GM18858 (cell line): Measurements from ENCODE around the gene SSBP3.

ENCODE experiments used
- ATAC-seq: cut with Tn5 transposase; IDR thresholded peaks from one replicate; pipeline ENCODE4 v1.9.1; 2021; ENCODE audit not compliant: unreplicated experiment

SSBP3 gene

GRCh38 chr1:54410359-54410758 is 4.2 kb upstream of the SSBP3 start:
- ATAC-seq, result no peak

DNA sequence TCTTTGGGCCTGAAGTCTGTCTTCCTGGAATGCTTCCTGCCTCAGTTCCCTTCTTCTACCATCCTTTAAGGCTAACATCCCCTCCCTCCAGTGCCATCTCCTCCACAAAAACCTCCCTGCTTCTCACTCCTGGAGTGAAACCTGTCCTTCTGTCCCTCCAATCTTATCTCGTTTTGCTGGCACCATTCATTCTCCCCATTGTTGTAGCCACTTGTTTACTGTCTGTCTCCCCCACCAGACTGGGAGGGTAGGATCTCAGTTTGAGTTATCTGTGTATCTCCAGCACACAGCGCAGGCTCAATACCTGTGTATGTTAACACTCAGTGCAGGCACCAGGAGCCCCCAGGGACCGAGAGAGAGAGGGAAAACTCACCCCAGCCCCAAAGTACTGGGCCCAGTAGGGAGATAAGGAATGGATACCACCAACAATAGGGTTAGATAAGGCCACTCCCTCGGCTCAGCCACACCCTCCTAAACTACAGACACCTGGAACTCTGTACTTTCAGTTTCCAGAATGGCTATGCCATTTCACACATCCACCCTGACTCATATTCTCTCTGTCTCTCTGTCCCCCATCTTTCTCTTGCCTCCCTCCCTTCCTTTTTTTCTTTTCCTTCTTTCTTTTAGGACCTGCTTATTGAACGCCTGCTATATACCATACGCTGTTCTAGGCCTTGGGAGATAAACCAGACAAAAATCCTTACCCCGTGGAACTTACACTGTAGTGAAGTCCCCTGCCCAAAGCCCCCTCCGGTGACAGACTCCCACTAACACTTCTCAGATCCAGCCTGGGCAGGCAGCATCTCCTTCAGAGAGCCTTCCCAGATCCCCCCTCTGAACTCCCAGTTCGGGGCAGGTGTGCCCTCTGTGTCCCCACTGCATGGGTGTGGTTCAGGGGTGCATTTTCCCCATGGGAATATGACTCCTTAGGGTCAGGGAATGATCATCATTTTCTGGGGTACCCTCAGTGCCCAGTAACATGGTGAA is 3.3 kb upstream of the SSBP3 start:
- peak; percentile 48 for ATAC-seq

- ATAC-seq, result no peak
Measured at GRCh38 chr1:54408147-54409066, 2.2 kb upstream of the SSBP3 start.

GRCh38 chr1:54407404-54408146 is 1.4 kb upstream of the SSBP3 start:
- ATAC-seq, result peak; percentile 33

DNA sequence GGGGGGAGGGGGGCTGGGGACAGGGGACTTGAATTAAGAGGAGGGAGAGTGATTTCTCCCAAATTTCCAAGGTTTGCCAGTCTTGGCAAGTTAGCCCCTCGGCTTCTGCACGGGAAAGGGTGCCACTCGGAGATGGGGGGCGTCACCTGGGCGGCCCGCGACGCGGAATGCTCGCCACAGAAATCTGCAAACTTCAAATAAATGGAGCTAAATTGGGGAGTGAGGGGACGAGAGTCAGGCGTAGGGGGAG is 885 bp upstream of the SSBP3 start:
- ATAC-seq, result no peak

DNA sequence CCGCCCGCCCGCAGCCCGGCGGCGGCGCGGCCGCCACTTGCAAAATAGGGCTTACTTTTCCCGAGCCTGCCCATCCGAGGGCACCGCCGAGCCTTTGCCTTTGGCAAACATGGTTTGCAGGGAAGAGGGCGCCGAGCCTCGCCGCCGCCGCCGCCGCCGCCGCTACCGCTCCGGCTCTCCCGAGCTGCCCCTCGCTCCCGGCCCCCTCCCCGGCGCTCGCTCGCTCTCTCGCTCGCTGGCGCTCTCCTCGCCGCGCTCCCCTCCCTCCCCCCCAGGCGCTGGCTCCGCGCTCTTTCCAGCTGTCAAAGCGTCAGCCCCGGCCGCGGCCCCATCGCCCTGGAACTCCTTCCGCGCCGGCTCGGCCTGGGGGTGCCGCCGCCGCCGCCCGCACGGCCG is 298 bp downstream of the SSBP3 start:
- no peak for ATAC-seq

DNA sequence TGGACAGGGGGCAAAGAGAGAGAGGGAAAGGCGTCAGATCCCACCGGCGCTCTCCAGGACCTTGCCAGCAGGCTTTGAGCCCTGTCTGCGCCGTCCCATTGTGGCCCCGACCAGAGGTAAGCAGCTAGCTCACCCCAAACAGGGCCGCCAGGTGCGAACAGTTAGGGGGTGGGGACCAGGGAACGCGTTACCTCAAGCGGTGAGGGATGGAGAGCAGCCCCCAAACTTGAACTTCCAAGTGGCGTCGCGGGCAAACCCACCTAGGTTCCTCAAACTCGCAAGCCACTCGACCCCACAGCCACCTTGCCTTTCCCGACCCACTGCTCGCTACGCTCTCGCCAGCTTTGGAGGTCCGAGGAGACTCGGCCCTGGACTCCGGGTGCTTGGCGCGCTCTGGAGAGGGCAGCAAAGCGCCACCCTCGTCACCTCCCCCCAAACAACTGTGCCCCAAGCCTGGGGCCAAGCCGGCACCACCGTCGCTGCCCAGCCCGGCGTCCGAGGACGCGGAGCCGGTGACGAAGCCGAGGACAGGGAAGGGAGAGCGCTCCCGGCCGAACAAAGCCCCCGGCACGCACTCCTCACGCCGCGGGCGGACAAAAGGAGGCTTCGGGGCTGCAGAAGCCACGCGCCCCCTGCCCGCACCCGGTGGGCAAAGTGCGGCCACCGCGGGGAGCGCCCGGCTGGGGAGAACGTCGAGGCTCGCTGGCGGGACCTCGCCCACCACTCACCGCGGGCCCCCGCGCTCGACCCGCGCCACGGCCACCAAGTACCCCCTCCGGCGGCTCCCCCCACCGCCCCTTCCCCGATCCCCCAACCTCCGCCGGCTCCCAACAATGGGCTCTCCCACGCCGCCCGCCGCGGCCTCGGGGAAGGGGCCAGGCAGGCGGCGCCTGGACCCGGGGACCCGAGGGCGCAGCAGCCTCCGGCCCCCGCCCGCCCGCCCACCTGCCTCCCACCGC is 976 bp downstream of the SSBP3 start:
- no peak for ATAC-seq

DNA sequence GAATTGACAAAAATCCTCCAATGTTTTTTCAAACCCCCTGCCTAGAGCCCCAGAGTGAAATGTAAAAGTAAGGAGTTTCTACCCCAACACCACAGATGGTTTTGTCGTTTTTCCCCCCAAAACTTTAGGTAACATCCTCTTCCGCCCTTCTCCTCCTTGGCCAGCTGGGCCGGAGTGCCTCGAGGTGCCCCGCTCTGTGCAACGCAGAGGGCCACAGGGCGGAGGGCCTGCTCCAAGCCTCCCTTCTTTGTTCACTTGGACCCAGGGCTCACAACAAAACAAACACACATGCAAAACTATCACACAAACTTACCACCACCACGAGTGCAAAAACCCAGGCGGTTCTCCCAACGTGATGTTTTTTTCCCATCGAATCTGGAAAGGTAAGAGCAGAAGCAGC is 1.9 kb downstream of the SSBP3 start:
- no peak for ATAC-seq

DNA sequence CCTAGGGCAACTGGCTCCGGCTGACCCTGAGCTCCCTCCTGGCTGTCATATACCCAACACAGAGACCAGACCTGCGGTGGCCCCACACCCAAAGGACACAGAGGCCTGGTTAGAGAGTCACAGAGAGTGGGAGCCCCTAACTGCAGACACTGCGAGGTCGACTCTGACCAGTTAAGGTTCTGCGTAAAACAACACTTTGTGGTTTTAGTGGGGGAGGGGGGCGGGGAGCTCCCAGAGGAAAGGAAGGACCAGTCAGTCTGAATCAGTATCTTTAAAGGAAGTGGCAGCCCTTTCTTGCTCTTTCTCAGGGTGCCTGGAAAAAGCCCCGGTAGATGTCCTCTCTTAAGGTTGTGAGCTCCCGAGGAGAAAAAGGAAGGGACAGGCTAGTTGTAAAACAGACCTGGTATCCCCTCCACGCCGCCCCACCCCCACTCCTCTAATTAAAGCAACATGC is 2.4 kb downstream of the SSBP3 start:
- ATAC-seq, result no peak

GRCh38 chr1:54403405-54403804 is 2.8 kb downstream of the SSBP3 start:
- no peak for ATAC-seq

GRCh38 chr1:54402896-54403295 is 3.3 kb downstream of the SSBP3 start:
- no peak for ATAC-seq

GRCh38 chr1:54401799-54402198 is 4.4 kb downstream of the SSBP3 start:
- no peak for ATAC-seq

GRCh38 chr1:54400329-54400728 is 5.9 kb downstream of the SSBP3 start:
- no peak for ATAC-seq

DNA sequence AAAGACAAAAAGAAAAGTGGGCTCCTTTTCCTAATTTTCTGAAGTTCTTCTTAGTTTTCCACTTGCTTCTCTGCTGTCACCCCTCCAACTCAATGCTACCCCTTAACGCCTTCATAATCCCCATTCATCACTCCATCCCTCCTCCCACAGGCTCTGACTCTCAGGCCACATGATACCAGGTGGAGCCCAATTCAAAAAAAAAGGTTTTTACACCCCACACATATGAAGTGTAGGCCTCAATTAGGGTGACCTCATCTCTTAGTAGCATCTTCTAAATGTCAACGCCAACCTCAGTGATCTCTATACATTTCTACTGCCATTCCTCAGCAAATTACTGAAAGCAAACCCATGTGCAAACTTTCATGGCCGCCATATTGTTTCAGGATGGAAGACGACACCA is 6.4 kb downstream of the SSBP3 start:
- ATAC-seq, result no peak

- no peak for ATAC-seq
Measured at GRCh38 chr1:54398963-54399528, 7.1 kb downstream of the SSBP3 start.

- ATAC-seq, result no peak
Measured at GRCh38 chr1:54397980-54398379, 8.2 kb downstream of the SSBP3 start.

DNA sequence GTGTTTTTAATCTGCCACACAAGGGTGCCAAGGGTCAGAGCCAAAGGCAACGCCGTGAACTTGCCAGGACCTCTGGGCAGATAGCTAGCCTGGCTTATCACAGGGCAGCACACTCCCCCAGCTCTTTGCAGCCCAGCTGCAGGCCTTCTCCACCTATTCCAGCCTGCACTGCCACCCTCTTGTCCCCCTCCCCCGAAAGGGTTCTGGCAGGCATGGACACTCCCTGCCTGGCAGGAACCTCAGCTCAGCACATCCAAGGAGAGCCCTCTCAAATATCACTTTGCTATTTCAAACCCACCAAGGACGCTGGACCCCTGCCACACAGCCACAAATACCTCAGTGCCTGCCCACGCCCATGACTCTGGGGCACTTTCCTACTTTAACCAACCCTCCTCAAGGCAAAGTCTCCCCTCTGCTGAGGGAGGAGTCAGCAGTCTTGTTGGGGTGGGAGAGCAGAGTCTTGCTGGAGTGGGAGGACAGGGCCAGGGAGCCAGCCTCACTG is 9.1 kb downstream of the SSBP3 start:
- ATAC-seq, result no peak

DNA sequence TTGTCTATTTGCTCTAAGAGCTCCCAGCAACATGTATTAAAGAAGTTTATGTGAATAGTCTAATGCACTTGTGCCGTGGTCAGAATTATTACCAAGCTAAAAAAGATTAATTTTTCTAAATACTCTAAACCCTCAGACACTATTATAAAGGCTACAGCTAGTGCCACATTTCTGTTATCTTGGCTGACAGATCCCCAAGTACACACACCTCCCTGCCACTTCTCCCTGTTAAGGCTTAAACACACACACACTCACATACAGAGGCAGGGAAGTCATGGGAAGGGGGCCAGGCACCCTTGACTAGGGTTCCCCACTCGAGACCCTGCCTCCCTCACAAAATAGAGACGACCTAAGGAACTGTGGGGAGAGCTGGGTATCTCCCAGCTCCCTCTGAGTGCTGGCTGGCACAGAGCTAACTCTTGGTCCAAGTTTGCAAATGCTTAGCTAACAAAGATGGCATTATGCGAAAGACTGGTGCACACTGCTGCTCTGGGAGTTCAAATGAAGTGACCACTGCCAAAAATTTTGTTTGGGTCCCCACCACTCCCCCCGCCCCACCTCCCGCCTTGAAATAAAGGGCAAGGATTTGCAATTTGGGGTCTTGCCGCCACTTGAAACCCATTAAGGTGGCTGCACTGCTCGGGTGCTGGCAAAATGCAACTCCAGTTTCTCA is 9.8 kb downstream of the SSBP3 start:
- no peak for ATAC-seq
